Smooth muscle cell (in vitro differentiated cells): ENCODE measurements around the gene SHANK3. TPM values are rescaled to one million over a fixed set of nuclear protein-coding genes. Genes with fewer than 3 reads are reported as not detected.

ENCODE experiments used
- DNase-seq: peaks from one replicate; lab custom pipeline; 2025; ENCODE audit not compliant: unreplicated experiment; lab: John Stamatoyannopoulos, UW
- H2AFZ ChIP-seq: fragments of 200-600 bp; sonication (generic); 2 replicates; pipeline ENCODE4 v1.6.0; 2016; ENCODE audit warnings: antibody characterized with exemption, low read depth, mild to moderate bottlenecking
- H3F3A ChIP-seq: fragments of 200-600 bp; sonication (generic); 2 replicates; pipeline ENCODE4 v1.6.0; 2017; ENCODE audit warnings: antibody characterized with exemption, low read depth
- H3K27ac ChIP-seq: fragments of 200-600 bp; sonication (generic); 2 replicates; pipeline ENCODE4 v1.5.1; 2016; ENCODE audit warnings: low read depth, mild to moderate bottlenecking
- H3K27me3 ChIP-seq: fragments of 200-600 bp; sonication (generic); 2 replicates; pipeline ENCODE4 v1.6.1; 2016; ENCODE audit warnings: low read depth, mild to moderate bottlenecking
- H3K36me3 ChIP-seq: fragments of 200-600 bp; sonication (generic); 2 replicates; pipeline ENCODE4 v1.5.1; 2016; ENCODE audit warnings: low read depth
- H3K4me1 ChIP-seq: fragments of 200-600 bp; sonication (generic); 2 replicates; pipeline ENCODE4 v1.5.1; 2016; ENCODE audit warnings: low read depth
- H3K4me2 ChIP-seq: fragments of 200-600 bp; sonication (generic); 2 replicates; pipeline ENCODE4 v1.6.0; 2016; ENCODE audit warnings: mild to moderate bottlenecking
- H3K4me3 ChIP-seq: fragments of 200-600 bp; sonication (generic); 2 replicates; pipeline ENCODE4 v1.5.1; 2016; ENCODE audit warnings: mild to moderate bottlenecking
- H3K79me2 ChIP-seq: fragments of 200-600 bp; sonication (generic); 2 replicates; pipeline ENCODE4 v1.6.0; 2016; ENCODE audit warnings: low read depth, mild to moderate bottlenecking
- H3K9ac ChIP-seq: fragments of 200-600 bp; sonication (generic); 2 replicates; pipeline ENCODE4 v1.6.0; 2016; ENCODE audit warnings: low read depth
- H3K9me3 ChIP-seq: fragments of 200-600 bp; sonication (generic); replicated peaks from 2 replicates; pipeline ENCODE4 v1.5.1; 2016; ENCODE audit warnings: low read depth
- H4K20me1 ChIP-seq: fragments of 200-600 bp; sonication (generic); 2 replicates; pipeline ENCODE4 v1.6.0; 2016; ENCODE audit warnings: low read depth
- CTCF ChIP-seq: fragments of 200-600 bp; sonication (generic); IDR thresholded peaks from 2 replicates; pipeline ENCODE4 v1.5.1; 2017; ENCODE audit warnings: borderline replicate concordance, mild to moderate bottlenecking, antibody characterized with exemption; ENCODE audit not compliant: insufficient read depth, poor library complexity, severe bottlenecking
- whole genome bisulfite sequencing: methylation state at CpG from one replicate; pipeline ENCODE4 v1.1.7; 2016; ENCODE audit warnings: low lambda C conversion rate; 5-methylcytosine and 5-hydroxymethylcytosine counted together
- polyA plus RNA-seq: library from polyadenylated mRNA; unstranded; fragments of >200 nt; fragmentation: Nextera tagmentation; extraction: Ambion mirVana; gene quantifications from 2 replicates; pipeline ENCODE4 v1.2.1, GENCODE V29; 2016
- total RNA-seq: library from RNA; depleted of rRNA; stranded (reverse); fragments of >200 nt; gene quantifications from 2 replicates; pipeline ENCODE4 v1.2.3, GENCODE V29; 2014

The SHANK3 gene
- total and polyA plus RNA-seq, 2 experiments from 2014 or later: 1.9 to 2.0 TPM

DNA sequence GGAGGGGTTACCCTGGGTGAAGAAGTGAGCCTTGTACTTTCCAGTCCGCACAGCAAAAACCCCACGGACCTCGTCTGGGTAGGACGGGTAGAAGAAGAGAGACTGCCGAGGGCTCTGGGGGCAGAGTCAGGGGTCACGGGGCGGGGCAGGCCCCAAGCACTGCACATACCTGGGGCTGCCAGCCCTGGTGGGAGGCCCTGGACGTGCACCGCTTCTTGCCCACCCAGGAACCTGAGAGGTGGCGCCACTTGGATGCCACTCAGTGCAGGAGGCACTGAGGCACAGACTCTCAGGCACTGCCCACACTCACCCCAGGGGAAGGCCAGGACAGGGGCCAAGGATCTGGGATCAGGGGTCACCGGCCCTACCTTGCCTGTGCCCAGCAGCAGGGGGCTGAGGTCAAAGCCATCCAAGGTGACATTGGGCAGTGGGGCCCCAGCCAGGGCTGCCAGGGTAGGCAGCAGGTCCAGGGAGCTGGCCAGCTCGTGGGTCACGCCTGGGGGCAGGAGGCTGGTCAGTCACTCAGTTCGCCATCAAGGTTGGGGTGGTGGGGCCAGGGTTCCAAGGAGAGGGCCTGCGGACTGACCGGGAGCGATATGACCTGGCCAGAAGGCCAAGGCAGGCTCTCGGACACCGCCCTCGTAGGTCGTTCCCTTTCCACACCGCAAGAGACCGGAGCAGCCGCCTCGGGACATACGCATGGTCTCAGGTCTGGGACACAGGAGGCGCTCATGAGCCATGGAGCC, 46.9 kb upstream of the SHANK3 start:
- Histone ChIP-seq H3K4me1 (peaks cover 13% of the 10 kb centered on the region), H3K36me3 (no peaks in the 10 kb centered on the region), H3K27ac (no peak overlapping the region), H3K4me2 (no peak overlapping the region), H3K9me3 (no peaks in the 10 kb centered on the region), H3K4me3 (no peak overlapping the region), H3K27me3 (no peaks in the 10 kb centered on the region), H3K79me2 (no peaks in the 10 kb centered on the region), H2AFZ (no peak overlapping the region), H3F3A (peaks cover 9% of the 10 kb centered on the region), H3K9ac (no peak overlapping the region), H4K20me1 (no peaks in the 10 kb centered on the region)
- TF ChIP-seq CTCF: no peak
- WGBS: 97% methylated on average over 25 of the region's 27 CpGs
- DNase-seq: no peak

- no peaks in the 10 kb centered on the region for H3K27me3 ChIP-seq
- H4K20me1 ChIP-seq: no peaks in the 10 kb centered on the region
- no peak overlapping the region for H2AFZ ChIP-seq
- H3K4me1 ChIP-seq: peaks cover 13% of the 10 kb centered on the region
- 97% methylated on average over 11 of the region's 12 CpGs for WGBS
- H3K4me3 ChIP-seq: no peak overlapping the region
- no peak overlapping the region for H3K4me2 ChIP-seq
- no peak for TF ChIP-seq CTCF
- H3K79me2 ChIP-seq: no peaks in the 10 kb centered on the region
- H3K36me3 ChIP-seq: no peaks in the 10 kb centered on the region
- no peak overlapping the region for H3K27ac ChIP-seq
- DNase-seq: no peak
- H3K9ac ChIP-seq: no peak overlapping the region
- H3F3A ChIP-seq: peaks cover 5% of the 10 kb centered on the region
- H3K9me3 ChIP-seq: no peaks in the 10 kb centered on the region
Measured at GRCh38 chr22:50626314-50626849, 46.2 kb upstream of the SHANK3 start.

DNA sequence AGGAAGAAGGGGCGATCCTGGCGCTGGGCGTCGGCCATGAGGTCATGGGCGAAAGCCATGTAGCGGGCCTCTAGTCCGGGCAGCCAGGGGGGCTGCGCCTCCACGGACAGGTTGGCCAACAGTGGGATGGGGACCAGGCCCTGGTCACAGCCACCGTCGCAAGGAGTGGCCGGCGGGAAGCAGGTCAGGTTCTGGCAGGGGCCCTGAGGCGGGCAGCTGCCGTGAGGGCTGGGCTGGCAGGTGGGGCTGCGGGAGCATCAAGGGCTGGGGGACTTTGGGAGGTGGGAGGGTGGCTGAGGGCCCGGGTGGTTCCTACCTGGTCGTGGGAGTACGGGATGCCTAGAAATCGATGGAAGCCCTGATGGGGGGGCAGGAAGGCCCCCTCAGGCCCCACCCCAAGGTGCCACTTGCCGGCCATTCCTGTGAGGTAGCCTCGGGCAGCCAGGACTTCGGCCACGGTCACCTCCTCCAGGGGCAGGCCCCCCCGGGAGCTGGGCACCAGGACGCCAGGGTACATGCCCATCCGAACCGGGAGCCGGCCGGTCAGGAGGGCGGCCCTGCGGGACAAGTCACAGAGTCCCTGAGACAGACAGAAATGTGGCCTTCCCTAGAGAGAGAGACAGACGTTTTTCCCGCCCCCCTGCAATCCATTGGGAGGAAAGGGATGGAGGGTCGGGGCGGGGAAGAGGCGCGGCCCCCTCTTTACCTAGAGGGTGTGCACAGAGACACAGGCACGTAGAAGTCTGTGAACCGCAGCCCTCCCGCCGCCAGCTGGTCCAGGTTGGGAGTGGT, 45.6 kb upstream of the SHANK3 start:
- Histone ChIP-seq H2AFZ (peak overlapping the region; percentile 98), H3K27ac (no peak overlapping the region), H4K20me1 (no peaks in the 10 kb centered on the region), H3K9me3 (no peaks in the 10 kb centered on the region), H3K4me3 (peak overlapping the region; percentile 98), H3K4me1 (peaks cover 6% of the 10 kb centered on the region), H3F3A (no peaks in the 10 kb centered on the region), H3K79me2 (no peaks in the 10 kb centered on the region), H3K4me2 (peak overlapping the region; percentile 93), H3K9ac (peak overlapping the region; percentile 73), H3K36me3 (no peaks in the 10 kb centered on the region), H3K27me3 (no peaks in the 10 kb centered on the region)
- WGBS: 68% methylated on average over 36 of the region's 42 CpGs
- no peak for TF ChIP-seq CTCF
- no peak for DNase-seq
